ENCODE measurements around the gene CAB39L.

DNA sequence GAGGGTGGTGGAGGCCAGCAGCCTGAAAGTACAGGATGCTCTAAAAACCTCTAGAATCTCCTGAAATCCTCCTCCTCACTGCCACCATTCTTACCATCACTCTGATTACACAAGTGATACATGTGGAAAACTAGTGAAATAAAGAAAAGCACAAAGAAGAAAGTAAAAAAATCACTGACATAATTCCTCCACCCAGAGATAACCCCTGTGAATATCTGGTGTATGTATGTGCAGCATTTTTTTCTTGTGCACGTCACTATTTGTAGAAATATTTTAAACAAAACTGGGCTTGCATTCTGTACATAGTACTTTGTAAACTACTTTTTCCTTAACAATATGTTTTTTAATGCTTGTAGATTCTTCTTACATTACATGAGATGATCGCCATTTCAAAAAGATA lies 122.9 kb downstream of the CAB39L start:
- no peak for TF ChIP-seq ZBTB33 (IDR thresholded peaks at IDR 0.05)
- TF ChIP-seq HNF4G (IDR thresholded peaks at IDR 0.05), result no peak
- TF ChIP-seq, protein P1, sequence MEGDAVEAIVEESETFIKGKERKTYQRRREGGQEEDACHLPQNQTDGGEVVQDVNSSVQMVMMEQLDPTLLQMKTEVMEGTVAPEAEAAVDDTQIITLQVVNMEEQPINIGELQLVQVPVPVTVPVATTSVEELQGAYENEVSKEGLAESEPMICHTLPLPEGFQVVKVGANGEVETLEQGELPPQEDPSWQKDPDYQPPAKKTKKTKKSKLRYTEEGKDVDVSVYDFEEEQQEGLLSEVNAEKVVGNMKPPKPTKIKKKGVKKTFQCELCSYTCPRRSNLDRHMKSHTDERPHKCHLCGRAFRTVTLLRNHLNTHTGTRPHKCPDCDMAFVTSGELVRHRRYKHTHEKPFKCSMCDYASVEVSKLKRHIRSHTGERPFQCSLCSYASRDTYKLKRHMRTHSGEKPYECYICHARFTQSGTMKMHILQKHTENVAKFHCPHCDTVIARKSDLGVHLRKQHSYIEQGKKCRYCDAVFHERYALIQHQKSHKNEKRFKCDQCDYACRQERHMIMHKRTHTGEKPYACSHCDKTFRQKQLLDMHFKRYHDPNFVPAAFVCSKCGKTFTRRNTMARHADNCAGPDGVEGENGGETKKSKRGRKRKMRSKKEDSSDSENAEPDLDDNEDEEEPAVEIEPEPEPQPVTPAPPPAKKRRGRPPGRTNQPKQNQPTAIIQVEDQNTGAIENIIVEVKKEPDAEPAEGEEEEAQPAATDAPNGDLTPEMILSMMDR (IDR thresholded peaks at IDR 0.05; ENCODE audit: low read depth, low read length, missing input control), result no peak
- TF ChIP-seq, protein P2, sequence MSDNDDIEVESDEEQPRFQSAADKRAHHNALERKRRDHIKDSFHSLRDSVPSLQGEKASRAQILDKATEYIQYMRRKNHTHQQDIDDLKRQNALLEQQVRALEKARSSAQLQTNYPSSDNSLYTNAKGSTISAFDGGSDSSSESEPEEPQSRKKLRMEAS (IDR thresholded peaks at IDR 0.05), result no peak
- no peak for TF ChIP-seq JUND (IDR thresholded peaks at IDR 0.05)
- TF ChIP-seq YY1 (IDR thresholded peaks at IDR 0.05), result no peak
- TF ChIP-seq EGR1 (IDR thresholded peaks at IDR 0.05; ENCODE audit: low read depth in 2 of 2), result no peak
- TF ChIP-seq REST (IDR thresholded peaks at IDR 0.05), result no peak
- no peak for TF ChIP-seq SP1 (IDR thresholded peaks at IDR 0.05)
- TF ChIP-seq GABPA (IDR thresholded peaks at IDR 0.05 in 1 of 2, conservative IDR thresholded peaks at IDR 0.05 in 1 of 2), result no peak

All from liver (tissue), 3 donors.